ENCODE measurements around the gene NUP214.
A peak's percentile ranks its signal among the peaks of the same experiment; 100 is the strongest.

The NUP214 gene

DNA sequence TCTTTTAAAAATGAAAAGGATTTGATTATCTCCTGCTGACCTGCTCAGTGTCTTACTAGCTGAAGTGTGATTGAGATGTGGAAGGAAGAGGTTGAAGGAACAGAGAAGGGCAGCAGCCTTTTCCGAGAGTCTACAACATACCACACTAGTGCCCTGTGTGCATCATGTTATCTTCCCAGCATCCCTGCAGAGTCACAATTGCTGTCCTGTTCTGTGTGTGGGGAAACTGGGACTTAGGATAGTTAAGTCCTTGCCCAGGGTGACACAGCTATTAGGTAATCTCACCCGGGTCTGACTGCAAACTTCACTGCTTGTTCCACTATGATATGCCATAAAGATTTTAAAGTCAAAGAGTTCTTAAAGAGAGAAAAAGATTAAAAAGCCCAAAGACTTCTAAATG, 95.1 kb downstream of the NUP214 start:
- no peak for DNase-seq
- TF ChIP-seq POLR2A (IDR thresholded peaks at IDR 0.05; ENCODE audit: low read length) = no peak
- TF ChIP-seq GATA1 (IDR thresholded peaks at IDR 0.05; ENCODE audit: low read depth, low read length) = no peak

DNA sequence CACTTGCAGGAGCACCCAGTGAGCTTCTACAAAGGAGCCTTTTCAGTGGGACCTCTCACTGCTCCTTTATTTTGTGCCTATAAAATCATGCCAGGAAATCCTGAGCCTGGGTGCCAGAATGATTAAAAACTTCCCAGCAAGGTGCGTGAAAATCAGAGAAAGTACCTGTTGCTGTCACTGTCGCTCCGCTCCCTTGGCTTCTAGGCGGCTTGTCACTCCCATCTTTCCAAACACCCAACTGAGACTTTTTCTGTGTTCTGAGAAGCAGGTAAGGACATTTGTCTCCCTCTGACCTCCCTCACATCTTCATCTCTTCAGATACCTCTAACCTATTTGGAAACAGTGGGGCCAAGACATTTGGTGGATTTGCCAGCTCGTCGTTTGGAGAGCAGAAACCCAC, 97.1 kb downstream of the NUP214 start:
- DNase-seq = no peak
- no peak for TF ChIP-seq GATA1 (IDR thresholded peaks at IDR 0.05; ENCODE audit: low read depth, low read length)
- TF ChIP-seq POLR2A (IDR thresholded peaks at IDR 0.05; ENCODE audit: low read length) = no peak

DNA sequence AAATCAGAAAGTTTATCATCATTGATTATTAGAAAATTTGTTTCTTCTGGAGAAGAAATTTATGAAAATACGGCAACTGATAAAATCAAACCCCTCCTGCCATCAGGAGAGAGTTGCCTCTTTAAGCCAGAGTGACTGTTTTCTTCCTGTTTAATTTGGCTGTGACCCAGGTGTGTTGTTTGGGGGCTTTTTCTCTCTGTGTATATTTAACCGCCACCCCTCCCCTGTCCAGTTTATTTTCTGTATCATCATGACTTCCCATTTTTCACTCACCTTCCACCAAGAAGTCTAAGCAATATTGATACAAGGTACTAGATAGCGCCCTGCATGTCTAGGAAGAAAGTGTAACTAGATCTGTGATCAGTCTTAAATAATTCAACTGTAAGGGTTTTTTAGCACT, 100.8 kb downstream of the NUP214 start:
- TF ChIP-seq POLR2A (IDR thresholded peaks at IDR 0.05; ENCODE audit: low read length) = no peak
- no peak for TF ChIP-seq GATA1 (IDR thresholded peaks at IDR 0.05; ENCODE audit: low read depth, low read length)

DNA sequence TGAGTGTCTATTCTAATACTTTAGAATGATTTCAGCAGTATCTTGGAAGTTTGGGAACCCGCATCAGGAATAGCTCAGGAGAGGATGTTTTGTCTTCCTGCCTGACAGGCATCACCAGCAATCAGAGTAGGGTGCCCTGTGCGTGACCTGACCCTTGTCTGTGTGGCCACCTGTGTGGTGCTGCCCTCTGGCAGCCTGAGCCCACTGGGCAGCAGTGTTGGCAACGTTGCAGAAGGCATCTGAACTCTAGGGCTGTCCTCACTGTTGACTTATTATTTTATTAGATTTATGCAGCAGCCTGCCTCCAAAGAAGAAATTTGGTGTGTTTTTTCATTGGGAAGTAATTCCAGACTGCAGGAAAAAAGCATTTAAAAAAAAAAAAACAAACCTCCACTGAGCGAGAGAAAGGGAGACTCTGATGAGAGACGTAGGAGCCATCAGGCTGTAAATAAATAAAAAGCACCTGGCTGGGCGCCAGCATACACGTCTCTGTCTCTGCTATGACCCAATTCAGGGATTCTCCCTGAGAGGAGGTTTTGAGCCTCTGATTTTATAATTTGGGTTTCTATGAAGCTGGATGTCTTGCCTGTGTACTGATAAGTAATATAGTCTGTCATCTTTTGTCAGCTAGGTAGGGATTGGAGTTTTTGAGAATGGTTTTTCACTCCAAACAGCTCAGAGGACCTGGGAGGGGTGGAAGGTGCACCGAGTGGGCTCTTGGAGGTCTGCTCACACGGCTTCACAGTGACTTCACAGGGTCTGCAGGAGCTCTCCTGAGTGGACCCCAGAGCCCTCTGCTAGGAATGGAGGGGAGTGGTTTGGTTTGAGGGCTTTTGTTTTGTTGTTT, 101.9 kb downstream of the NUP214 start:
- no peak for DNase-seq
- no peak for TF ChIP-seq GATA1 (IDR thresholded peaks at IDR 0.05; ENCODE audit: low read depth, low read length)
- TF ChIP-seq POLR2A (IDR thresholded peaks at IDR 0.05; ENCODE audit: low read length) = no peak

More for the DNA sequence above, 100.8 kb downstream of the NUP214 start:
- DNase-seq = no peak

DNA sequence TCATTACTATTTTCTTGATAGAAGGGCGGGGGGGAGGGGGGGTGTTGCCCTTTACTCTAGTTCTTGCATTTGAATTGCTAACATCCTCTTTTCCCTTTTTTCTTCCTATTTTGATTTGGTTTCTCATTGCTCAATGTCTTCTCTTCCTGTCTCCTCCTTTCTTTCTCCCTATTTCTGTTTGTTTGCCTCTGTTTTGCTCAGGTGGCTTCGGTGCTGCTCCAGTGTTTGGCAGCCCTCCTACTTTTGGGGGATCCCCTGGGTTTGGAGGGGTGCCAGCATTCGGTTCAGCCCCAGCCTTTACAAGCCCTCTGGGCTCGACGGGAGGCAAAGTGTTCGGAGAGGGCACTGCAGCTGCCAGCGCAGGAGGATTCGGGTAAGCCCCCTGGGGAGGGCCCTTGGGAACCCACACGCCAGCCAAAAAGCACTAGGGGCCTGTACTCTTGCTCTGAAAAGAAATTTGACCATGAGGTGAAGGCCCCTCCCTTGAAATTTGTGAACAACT, 102.6 kb downstream of the NUP214 start:
- TF ChIP-seq GATA1 (IDR thresholded peaks at IDR 0.05; ENCODE audit: low read depth, low read length) (no peak), POLR2A (IDR thresholded peaks at IDR 0.05; ENCODE audit: low read length) (no peak)
- no peak for DNase-seq

DNA sequence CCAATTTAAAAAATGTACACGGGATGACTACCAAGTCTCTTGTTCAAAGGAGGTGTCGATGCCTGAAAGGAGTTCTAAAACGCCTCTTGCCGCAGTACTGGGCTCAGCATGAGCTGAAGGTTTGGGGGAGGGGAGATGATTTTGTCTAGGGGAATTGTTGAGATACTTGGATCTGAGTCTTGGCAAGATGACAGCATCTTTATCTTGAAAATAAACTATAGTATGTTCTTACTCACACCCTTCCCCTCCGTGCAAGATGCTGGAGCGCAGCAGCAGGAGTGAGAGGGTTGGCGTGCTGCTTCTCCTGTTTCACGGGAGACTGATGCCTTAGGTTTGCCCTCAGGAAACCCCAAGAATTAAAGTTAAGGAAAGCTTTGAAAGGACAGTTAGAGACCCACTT, 103.6 kb downstream of the NUP214 start:
- TF ChIP-seq POLR2A (IDR thresholded peaks at IDR 0.05; ENCODE audit: low read length) = no peak
- no peak for TF ChIP-seq GATA1 (IDR thresholded peaks at IDR 0.05; ENCODE audit: low read depth, low read length)
- peak in 1 of 2 experiments; percentile 48 for DNase-seq

DNA sequence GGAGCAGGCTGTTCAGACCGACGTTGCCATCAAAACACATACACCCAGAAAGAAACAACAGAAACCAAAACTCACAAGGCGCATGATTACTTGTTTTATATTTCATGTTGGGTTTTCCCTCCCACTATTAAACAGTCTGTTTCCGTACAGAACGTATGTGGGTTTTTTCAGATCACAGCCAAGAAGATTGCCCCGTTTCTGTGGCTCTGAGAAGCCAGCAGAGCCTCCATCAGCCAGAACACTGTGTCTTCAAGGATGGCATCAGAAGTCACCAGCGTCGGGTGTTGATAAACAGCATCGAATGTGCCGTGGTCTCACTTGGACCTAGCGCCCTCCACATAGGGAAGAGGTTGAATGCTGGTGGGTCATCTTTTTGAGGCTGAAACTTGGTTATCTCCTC, 108.2 kb downstream of the NUP214 start:
- no peak for DNase-seq

DNA sequence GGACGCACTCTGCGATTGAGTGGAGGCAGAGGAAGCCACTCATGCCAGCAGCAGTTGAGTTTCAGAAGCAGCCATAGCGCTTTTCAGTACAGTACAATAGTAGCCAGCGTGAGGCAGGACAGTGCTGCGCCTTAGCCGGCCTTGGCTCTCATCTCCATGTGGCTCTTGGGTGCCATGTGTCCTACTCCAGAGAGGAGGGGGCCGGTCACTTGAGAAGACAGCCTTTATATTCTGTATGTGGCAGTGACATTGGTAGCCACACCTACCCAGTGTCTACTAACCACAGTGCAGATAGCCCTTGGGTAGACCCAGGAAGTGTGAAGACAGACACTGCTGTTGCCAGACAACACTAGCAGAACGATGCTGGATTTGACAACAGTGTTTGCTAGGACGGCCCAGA, 108.6 kb downstream of the NUP214 start:
- TF ChIP-seq GATA1 (IDR thresholded peaks at IDR 0.05; ENCODE audit: low read depth, low read length) = no peak
- TF ChIP-seq POLR2A (IDR thresholded peaks at IDR 0.05; ENCODE audit: low read length) = no peak
- DNase-seq = peak; percentile 17 to 48

More for the DNA sequence above, 108.2 kb downstream of the NUP214 start:
- TF ChIP-seq GATA1 (IDR thresholded peaks at IDR 0.05; ENCODE audit: low read depth, low read length) = no peak
- no peak for TF ChIP-seq POLR2A (IDR thresholded peaks at IDR 0.05; ENCODE audit: low read length)

DNA sequence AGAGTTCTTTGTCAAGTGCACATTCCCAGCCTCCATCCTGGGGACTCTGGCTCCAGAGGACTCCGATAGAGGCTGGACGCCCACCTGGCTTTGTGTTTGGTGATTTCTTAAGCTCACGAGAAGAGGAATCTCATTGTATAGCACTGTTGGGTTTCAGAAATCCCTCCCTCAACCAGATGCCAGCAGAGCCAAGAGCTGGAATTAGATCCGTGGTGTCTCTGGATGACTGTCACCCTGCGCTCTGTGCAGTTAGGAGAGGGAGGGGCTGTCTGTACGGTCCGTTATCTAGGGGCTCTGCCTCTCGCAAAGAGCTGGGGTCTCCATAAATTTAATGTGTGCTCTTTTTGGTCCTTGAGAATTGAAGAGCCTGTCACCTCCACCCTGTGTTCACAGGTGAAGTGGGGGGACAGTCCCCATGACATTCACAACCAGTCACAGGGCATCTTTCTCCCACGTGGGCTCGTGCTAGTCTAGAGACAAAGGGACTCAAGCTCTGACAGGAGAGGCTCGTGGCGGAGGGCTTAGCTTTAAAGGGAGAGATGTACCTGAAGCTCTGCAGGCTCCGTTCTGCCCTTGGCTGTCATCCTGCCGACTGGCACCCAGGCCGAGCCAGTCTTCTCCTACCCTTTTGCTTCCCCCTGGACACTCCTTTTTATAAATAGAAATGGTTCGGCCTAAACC, 109.6 kb downstream of the NUP214 start:
- DNase-seq = no peak
- TF ChIP-seq POLR2A (IDR thresholded peaks at IDR 0.05; ENCODE audit: low read length) (no peak), GATA1 (IDR thresholded peaks at IDR 0.05; ENCODE audit: low read depth, low read length) (no peak)

DNA sequence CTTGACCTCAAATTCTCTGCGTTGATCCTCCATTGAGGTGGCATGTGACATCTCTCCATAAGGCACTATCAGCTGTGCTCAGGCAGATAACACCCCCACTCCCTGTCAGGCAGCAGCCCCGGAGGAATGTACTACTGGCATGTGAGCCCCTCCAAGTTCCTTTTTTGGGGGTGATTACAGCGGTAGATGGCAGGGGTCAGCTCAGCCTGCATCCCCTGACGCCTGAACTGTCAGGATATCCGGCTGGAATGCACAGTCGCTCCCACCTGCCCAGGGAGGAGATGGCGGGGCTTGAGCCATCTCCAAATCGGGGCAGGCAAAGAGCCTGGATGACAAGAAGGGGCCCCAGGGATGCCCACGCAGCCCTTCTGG, 110.1 kb downstream of the NUP214 start:
- DNase-seq = peak; percentile 57 to 81
- no peak for TF ChIP-seq POLR2A (IDR thresholded peaks at IDR 0.05; ENCODE audit: low read length)
- TF ChIP-seq GATA1 (IDR thresholded peaks at IDR 0.05; ENCODE audit: low read depth, low read length) = no peak

DNA sequence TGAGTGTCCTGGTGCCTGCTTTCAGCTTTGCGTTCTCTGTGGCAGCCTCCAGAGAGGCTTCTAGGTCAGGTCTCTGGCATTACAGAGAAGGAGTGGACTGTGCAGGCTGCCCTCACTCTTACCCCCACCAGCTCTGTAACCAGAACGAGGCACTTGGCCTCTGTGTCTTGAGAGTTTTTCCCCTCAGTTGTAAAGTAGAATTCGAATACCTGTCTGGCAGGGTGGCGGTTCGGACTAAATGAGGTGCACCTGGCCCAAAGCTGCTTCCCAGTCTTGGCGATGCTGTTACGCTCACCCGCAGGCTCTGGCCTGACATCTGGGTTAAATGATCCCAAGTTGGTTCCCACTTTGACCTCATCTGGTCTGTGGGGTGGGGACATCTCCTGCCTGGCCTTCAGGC, 110.8 kb downstream of the NUP214 start:
- no peak for TF ChIP-seq POLR2A (IDR thresholded peaks at IDR 0.05; ENCODE audit: low read length)
- TF ChIP-seq GATA1 (IDR thresholded peaks at IDR 0.05; ENCODE audit: low read depth, low read length) = no peak
- no peak for DNase-seq

DNA sequence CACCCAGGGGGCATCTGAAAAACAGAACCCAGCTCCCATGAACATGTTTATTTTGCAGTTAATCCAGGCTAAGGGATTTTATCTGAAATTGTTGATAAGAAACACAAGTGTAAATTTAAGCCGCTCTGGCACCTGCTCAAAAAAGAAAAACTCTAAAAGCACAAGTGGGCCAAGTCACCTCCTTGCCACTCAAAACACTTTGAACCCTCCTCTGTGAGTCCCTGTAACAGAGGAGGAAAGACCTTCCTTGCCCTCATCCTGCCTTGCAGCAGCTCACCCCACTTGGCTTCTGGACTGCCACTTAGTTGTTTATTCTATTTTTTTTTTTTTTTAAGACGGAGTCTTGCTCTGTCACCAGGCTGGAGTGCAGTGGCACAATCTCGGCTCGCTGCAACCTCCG, 111.4 kb downstream of the NUP214 start:
- DNase-seq = no peak
- TF ChIP-seq GATA1 (IDR thresholded peaks at IDR 0.05; ENCODE audit: low read depth, low read length) = no peak
- no peak for TF ChIP-seq POLR2A (IDR thresholded peaks at IDR 0.05; ENCODE audit: low read length)

DNA sequence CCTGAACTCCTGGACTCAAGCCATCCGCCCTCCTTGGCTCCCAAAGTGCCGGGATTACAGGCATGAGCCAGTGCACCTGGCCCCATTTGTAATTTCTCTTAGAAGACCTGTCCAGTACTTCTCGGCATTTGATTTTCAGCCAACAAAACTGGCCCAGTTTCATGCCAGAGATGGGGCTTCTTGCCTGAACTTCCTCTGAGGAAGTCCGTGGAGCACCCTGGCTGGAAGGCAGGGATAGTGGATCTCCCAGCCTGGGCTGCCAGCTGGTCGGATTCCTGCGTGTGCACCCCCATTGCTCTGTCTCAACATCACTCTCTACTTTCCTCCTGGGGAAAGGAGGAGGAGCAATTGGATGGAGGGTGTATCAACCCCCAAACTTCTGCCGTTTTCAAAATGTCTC, 111.9 kb downstream of the NUP214 start:
- no peak for DNase-seq
- no peak for TF ChIP-seq GATA1 (IDR thresholded peaks at IDR 0.05; ENCODE audit: low read depth, low read length)
- TF ChIP-seq POLR2A (IDR thresholded peaks at IDR 0.05; ENCODE audit: low read length) = no peak

DNA sequence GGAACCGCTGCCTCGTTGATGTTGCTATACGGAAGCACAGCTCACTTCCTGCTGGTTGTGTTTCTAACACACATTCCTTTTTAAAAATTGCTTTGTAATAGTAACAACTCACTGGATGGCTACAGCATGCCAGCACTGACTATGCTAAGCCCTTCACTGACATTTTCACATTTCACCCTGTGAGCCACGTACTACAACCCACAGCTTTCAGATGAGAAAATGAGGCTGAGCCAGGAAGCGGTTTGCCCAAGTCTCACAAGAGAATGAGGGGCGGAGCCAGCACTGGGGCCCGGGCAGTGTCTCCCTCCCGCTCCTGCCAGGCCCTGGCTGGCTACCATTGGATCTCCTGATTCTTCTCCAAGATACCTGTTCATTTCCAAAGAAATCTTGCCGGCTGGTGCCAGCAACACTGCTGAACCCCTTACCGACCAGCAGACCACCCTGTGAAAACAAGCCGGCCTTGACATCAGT, 112.6 kb downstream of the NUP214 start:
- DNase-seq = peak; percentile 67 to 72
- TF ChIP-seq GATA1 (IDR thresholded peaks at IDR 0.05; ENCODE audit: low read depth, low read length) (no peak), POLR2A (IDR thresholded peaks at IDR 0.05; ENCODE audit: low read length) (peak; percentile 78)
